GM18951 (cell line): ENCODE data around the gene CENPB.

ENCODE experiments used
- POLR2A ChIP-seq: IDR thresholded peaks from 4 replicates; pipeline ENCODE4 v1.6.1; 2011; ENCODE audit warnings: mild to moderate bottlenecking; ENCODE audit not compliant: insufficient read length, insufficient read depth; ENCODE audit errors: extremely low read depth
- in situ Hi-C: fragments of 300-500 bp; cut with MboI; formaldehyde crosslinking; loops from one replicate; pipeline ENCODE4 v1.12.0; 2022; ENCODE audit warnings: low sequenced_read_pairs, mixed read lengths, inconsistent platforms; ENCODE audit not compliant: unreplicated experiment

The CENPB gene

GRCh38 chr20:3749689-3750531 is 36.6 kb downstream of the CENPB start:
- in situ Hi-C loops, result no loop called here
- TF ChIP-seq POLR2A, result no peak

- in situ Hi-C loops, result no loop called here
- no peak for TF ChIP-seq POLR2A
These were observed 37.4 kb downstream of the CENPB start for GRCh38 chr20:3749087-3749688.

- in situ Hi-C loops, result no loop called here
- no peak for TF ChIP-seq POLR2A
These were observed 38.5 kb downstream of the CENPB start for GRCh38 chr20:3748073-3748472.

- in situ Hi-C loops, result no loop called here
These were observed 39.1 kb downstream of the CENPB start for GRCh38 chr20:3747471-3747870.

GRCh38 chr20:3745686-3746173 is 40.8 kb downstream of the CENPB start:
- in situ Hi-C loops, result no loop called here

More at GRCh38 chr20:3747471-3747870, 39.1 kb downstream of the CENPB start:
- TF ChIP-seq POLR2A, result no peak

GRCh38 chr20:3744806-3745685 is 41.5 kb downstream of the CENPB start:
- TF ChIP-seq POLR2A, result no peak
- in situ Hi-C loops, result no loop called here

More at GRCh38 chr20:3745686-3746173, 40.8 kb downstream of the CENPB start:
- no peak for TF ChIP-seq POLR2A

GRCh38 chr20:3744037-3744436 is 42.5 kb downstream of the CENPB start:
- no peak for TF ChIP-seq POLR2A
- in situ Hi-C loops, result no loop called here

- TF ChIP-seq POLR2A, result no peak
These were observed 43.3 kb downstream of the CENPB start for GRCh38 chr20:3743251-3743650.

GRCh38 chr20:3741836-3742458 is 44.6 kb downstream of the CENPB start:
- no peak for TF ChIP-seq POLR2A
- in situ Hi-C loops, result no loop called here

More at GRCh38 chr20:3743251-3743650, 43.3 kb downstream of the CENPB start:
- in situ Hi-C loops, result no loop called here

GRCh38 chr20:3740615-3741301 is 45.8 kb downstream of the CENPB start:
- TF ChIP-seq POLR2A, result no peak
- in situ Hi-C loops, result no loop called here

- in situ Hi-C loops, result no loop called here
- TF ChIP-seq POLR2A, result no peak
These were observed 46.6 kb downstream of the CENPB start for GRCh38 chr20:3739926-3740451.
